Muscle layer of duodenum (tissue), 2 donors: ENCODE data around the gene TTC7B.
A peak's percentile ranks its signal among the peaks of the same experiment; 100 is the strongest.

ENCODE experiments used
- H3K27ac ChIP-seq: one replicate; pipeline ENCODE4 v1.7.0; 2013; ENCODE audit warnings: mild to moderate bottlenecking, low read length
- H3K27me3 ChIP-seq: one replicate; pipeline ENCODE4 v1.7.0; 2013; ENCODE audit warnings: low read depth, mild to moderate bottlenecking, control low read depth, low read length
- H3K36me3 ChIP-seq, 2 donors: one replicate each; pipeline ENCODE4 v1.7.0; 2013; ENCODE audit warnings: low read length in 2 of 2, control low read depth in 1 of 2, mild to moderate bottlenecking in 1 of 2; ENCODE audit not compliant: insufficient read depth in 2 of 2, control insufficient read depth in 1 of 2
- H3K4me1 ChIP-seq, 2 donors: one replicate each; pipeline ENCODE4 v1.7.0; 2013; ENCODE audit warnings: low read length in 2 of 2, mild to moderate bottlenecking in 2 of 2, control low read depth in 1 of 2, moderate library complexity in 1 of 2; ENCODE audit not compliant: insufficient read depth in 2 of 2, control insufficient read depth in 1 of 2
- H3K4me3 ChIP-seq, 2 donors: one replicate each; pipeline ENCODE4 v1.7.0; 2013; ENCODE audit warnings: low read length in 2 of 2, low read depth in 1 of 2, mild to moderate bottlenecking in 1 of 2
- H3K9me3 ChIP-seq, 2 donors: one replicate each; pipeline ENCODE4 v1.7.0; 2013; ENCODE audit warnings: low read length in 2 of 2, control low read depth in 1 of 2, mild to moderate bottlenecking in 1 of 2; ENCODE audit not compliant: control insufficient read depth in 1 of 2
- donor health status: healthy.

The TTC7B gene

GRCh38 chr14:90717916-90718315, 98.3 kb downstream of the TTC7B start:
- Histone ChIP-seq H3K36me3 (peaks cover 0 to 4% of the 10 kb centered on the region in 2 donors), H3K4me1 (no peaks in the 10 kb centered on the region), H3K4me3 (no peak overlapping the region), H3K9me3 (no peaks in the 10 kb centered on the region), H3K27ac (no peak overlapping the region), H3K27me3 (no peaks in the 10 kb centered on the region)

GRCh38 chr14:90715993-90716392, 100.2 kb downstream of the TTC7B start:
- no peaks in the 10 kb centered on the region for H3K4me1 ChIP-seq
- H3K4me3 ChIP-seq = no peak overlapping the region
- no peak overlapping the region for H3K27ac ChIP-seq
- H3K27me3 ChIP-seq = no peaks in the 10 kb centered on the region
- no peaks in the 10 kb centered on the region for H3K9me3 ChIP-seq
- H3K36me3 ChIP-seq = peaks cover 0 to 4% of the 10 kb centered on the region in 2 donors

- Histone ChIP-seq H3K36me3 (peaks cover 0 to 4% of the 10 kb centered on the region in 2 donors), H3K27me3 (no peaks in the 10 kb centered on the region), H3K4me1 (no peaks in the 10 kb centered on the region), H3K9me3 (no peaks in the 10 kb centered on the region), H3K27ac (no peak overlapping the region), H3K4me3 (no peak overlapping the region)
Observed at GRCh38 chr14:90715495-90715894, 100.7 kb downstream of the TTC7B start.

- Histone ChIP-seq H3K4me3 (no peak overlapping the region), H3K27ac (no peak overlapping the region), H3K4me1 (no peaks in the 10 kb centered on the region), H3K36me3 (peaks cover 0 to 4% of the 10 kb centered on the region in 2 donors), H3K27me3 (no peaks in the 10 kb centered on the region), H3K9me3 (no peaks in the 10 kb centered on the region)
Observed at GRCh38 chr14:90714811-90715210, 101.4 kb downstream of the TTC7B start.

GRCh38 chr14:90704738-90705392, 111.4 kb downstream of the TTC7B start:
- H3K36me3 ChIP-seq = no peaks in the 10 kb centered on the region
- H3K4me3 ChIP-seq = no peak overlapping the region
- peaks cover 0 to 6% of the 10 kb centered on the region in 2 donors for H3K4me1 ChIP-seq
- no peaks in the 10 kb centered on the region for H3K9me3 ChIP-seq
- no peak overlapping the region for H3K27ac ChIP-seq
- no peaks in the 10 kb centered on the region for H3K27me3 ChIP-seq

- H3K9me3 ChIP-seq = no peaks in the 10 kb centered on the region
- no peaks in the 10 kb centered on the region for H3K36me3 ChIP-seq
- H3K27me3 ChIP-seq = no peaks in the 10 kb centered on the region
- H3K27ac ChIP-seq = no peak overlapping the region
- no peak overlapping the region for H3K4me3 ChIP-seq
- H3K4me1 ChIP-seq = peaks cover 0 to 6% of the 10 kb centered on the region in 2 donors
Observed at GRCh38 chr14:90703841-90704737, 112.1 kb downstream of the TTC7B start.

GRCh38 chr14:90700933-90701776, 115.1 kb downstream of the TTC7B start:
- H3K4me1 ChIP-seq = peaks cover 0 to 27% of the 10 kb centered on the region in 2 donors
- no peak overlapping the region for H3K27ac ChIP-seq
- H3K36me3 ChIP-seq = no peaks in the 10 kb centered on the region

GRCh38 chr14:90699016-90699415, 117.2 kb downstream of the TTC7B start:
- Histone ChIP-seq H3K36me3 (no peaks in the 10 kb centered on the region), H3K27me3 (no peaks in the 10 kb centered on the region)

More at GRCh38 chr14:90700933-90701776, 115.1 kb downstream of the TTC7B start:
- Histone ChIP-seq H3K27me3 (no peaks in the 10 kb centered on the region), H3K9me3 (no peaks in the 10 kb centered on the region), H3K4me3 (no peak overlapping the region)

GRCh38 chr14:90698379-90698869, 117.8 kb downstream of the TTC7B start:
- Histone ChIP-seq H3K4me3 (no peak overlapping the region), H3K9me3 (no peaks in the 10 kb centered on the region), H3K27ac (no peak overlapping the region), H3K4me1 (peaks cover 0 to 31% of the 10 kb centered on the region in 2 donors), H3K27me3 (no peaks in the 10 kb centered on the region), H3K36me3 (no peaks in the 10 kb centered on the region)

More at GRCh38 chr14:90699016-90699415, 117.2 kb downstream of the TTC7B start:
- Histone ChIP-seq H3K9me3 (no peaks in the 10 kb centered on the region), H3K4me3 (no peak overlapping the region), H3K27ac (no peak overlapping the region), H3K4me1 (peaks cover 0 to 31% of the 10 kb centered on the region in 2 donors)

- H3K36me3 ChIP-seq = no peaks in the 10 kb centered on the region
- peaks cover 0 to 31% of the 10 kb centered on the region in 2 donors for H3K4me1 ChIP-seq
- no peaks in the 10 kb centered on the region for H3K27me3 ChIP-seq
- H3K27ac ChIP-seq = peak overlapping the region; percentile 65
- no peak overlapping the region for H3K4me3 ChIP-seq
- H3K9me3 ChIP-seq = no peaks in the 10 kb centered on the region
Observed at GRCh38 chr14:90697577-90698206, 118.5 kb downstream of the TTC7B start.
